HG03045 (cell line): ENCODE data around the gene RBP2.
"Not testable (repeated sequence)": the region's sequence is repeated elsewhere in the genome, so short reads cannot be mapped to it uniquely, and the experiment has no call there.

Source experiments
- ATAC-seq: cut with Tn5 transposase; IDR thresholded peaks from one replicate; pipeline ENCODE4 v1.9.1; 2021; ENCODE audit warnings: mild to moderate bottlenecking, moderate library complexity; ENCODE audit not compliant: unreplicated experiment

The RBP2 gene

DNA sequence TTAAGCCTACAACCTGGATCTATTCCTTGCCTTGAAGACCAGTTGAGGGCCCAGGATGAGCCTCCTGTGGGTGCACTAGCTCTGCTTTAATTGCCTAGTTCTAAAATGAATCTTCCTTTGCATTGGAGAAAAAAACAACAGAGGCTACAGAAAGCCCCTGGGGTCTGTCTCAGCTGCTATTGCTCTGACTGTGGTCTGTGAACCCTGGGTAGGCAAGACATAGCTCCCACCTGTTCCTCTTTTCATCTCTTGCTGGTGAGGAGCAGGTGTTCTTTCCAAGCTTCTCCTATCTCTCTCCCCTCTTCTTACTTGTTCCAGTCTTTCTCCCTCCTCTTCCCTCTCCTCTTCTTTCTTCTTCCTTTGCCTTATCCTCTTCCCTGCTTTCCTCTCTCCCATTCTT, 28.8 kb downstream of the RBP2 start:
- no peak for ATAC-seq

DNA sequence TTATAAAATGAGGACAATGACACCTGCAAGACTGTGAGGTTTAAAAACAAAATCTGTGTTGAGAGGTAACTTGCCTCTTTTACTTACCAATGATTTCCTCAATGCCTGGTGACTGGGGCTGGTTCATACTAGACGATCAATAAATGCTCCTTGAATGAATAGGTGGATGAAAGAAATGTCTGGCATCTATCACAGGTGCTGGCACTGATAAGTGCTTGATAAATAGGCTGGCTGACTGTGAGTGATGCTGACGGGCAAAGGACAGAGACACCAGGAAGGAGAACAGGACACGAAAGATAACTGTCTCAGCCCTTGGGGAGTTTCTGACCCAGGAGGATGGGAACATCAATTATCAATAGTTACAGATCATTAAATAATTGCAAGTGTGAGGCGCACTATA, 31.9 kb downstream of the RBP2 start:
- no peak for ATAC-seq

DNA sequence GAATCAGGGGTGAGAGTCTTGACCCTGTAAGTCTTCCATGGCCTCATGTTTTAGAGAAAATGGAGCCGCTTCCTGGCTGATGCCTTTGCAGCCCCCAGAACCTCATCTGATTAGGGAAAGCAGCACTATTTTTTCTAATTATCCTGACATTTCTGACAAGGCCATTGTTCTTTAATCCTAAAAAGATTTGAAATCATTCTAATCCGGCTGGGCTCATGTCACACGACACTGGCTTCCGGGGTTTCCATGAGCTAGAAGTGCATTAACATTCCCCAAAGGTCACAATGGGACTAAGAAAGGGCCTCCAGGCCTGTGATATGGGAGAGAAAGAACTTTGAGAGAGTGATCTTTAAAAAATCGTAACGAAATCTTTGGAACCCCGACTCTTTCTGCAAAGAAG, 33.1 kb downstream of the RBP2 start:
- ATAC-seq = no peak

DNA sequence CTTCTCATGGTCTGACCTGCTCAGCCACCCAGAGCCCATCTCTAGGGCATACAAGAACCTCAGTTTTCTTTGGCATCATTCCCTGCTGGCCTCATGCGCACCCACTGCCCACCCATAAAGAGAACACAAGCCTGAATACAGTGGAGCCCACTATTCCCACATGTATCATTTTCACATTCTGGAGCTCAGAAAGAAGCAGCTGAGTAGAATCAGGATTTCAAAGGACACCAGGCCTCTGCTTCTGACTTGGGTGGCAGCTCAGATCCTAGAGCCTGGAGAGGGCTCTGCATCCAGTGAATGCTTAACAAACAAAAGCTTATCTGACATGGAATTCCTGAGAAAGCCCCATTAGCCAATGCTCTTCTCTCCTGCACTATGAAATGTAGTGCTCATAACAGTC, 34.7 kb downstream of the RBP2 start:
- no peak for ATAC-seq

DNA sequence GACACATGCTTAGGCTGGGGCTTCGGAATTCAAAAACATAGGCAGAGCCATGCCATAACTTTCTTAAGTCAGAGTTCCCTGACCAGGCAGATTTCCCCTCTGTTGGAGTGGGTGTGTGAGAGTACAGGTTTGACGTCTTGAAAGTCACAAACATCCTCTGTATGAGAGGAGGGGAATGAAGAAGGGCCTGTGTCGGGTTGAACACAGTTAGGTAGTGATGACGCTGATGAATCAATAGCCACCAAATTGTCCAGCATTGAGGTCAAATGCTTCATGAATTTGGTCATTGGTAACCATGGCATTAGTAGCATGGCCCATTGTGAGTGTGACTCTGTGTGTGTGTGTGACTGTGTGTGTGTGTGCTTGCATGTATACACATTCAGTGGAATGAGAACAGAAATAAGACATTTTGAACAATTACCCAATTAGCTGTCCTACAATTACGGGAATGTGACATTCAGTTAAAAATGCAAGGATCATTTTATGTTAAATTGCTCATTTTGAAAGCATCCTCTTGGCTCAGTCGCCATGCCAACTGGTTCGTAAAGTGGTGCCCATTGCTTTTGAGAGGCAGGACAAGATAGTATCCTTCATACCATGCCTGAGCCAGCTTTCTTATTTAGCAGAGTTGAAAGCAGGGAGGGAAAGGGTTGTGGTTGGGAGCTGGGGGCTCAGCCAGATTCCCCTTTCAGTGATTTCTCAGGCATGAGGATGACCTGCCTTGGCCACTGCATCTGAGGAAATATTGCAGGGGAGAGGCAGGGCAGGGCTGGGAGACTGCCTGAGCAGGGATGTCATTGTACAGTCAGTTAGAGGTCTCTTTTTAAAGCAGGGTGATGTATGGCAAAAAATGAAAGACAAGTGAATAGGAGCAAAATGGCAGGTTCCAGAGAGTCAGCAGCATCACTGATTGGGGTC, 35.4 kb downstream of the RBP2 start:
- ATAC-seq = no peak

DNA sequence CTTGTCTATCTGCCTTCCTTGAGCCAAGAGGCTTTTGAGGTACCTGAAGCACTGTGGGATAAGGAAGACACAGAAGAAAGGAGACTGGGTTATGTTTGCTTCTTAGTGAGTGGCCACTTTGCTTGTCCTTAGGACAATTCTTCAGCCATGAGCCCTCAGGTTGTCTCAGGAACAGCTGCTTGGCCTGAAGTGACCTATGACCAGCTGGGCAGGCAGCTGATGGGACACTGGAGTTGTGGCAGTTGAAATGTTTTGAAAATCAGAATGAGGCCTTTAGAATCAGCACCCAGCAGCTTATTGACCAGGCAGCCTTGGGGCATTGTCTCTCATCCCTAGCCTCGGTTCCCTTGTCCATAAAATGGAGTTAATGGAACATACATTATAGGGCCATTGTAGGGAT, 37.0 kb downstream of the RBP2 start:
- no peak for ATAC-seq

DNA sequence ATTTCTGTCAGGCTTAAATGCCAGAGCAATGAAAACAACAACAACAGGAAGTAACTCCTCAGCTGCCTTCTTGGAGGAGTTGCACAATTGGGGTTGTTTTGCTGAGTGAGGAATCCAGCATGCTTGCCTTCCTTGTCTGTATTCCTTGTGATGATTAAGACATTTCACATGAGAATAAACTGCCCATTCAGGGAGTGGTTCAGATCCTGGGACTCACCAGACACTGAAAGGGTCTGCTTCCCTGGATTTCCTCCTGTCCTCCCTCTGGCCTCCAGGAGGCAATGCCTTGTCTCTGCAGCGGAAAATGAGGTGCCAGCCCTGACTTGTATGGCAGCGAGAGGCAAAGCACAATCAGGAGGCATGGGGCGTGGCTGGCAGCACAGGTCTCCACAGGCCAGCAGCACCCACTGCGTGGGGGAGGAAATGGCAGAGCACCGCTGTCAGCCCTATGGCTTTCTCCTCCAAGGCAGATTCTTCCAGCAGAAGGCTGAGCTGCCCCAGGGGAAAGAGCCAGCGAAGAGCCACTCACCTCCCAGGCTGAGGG, 41.5 kb downstream of the RBP2 start:
- ATAC-seq = no peak

DNA sequence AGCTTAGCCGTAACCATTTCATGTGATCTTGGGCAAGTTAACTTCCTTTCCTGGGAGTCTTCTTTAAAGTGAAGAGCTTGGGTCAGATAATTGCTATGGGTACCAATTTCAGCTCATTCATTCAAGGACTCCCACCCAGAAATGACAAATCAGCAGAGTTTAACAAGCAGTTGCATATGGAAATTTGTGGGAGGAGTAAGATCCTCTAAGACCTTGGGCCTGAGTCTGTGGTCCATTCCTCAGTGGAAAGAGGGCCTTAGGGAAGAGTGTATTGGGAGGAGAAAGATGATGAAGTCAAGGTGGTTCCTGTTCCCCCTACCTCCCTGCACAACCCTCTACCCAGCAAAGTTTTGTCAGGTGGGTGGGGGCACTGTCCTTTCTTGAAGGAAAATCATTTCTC, 42.1 kb downstream of the RBP2 start:
- ATAC-seq = no peak

DNA sequence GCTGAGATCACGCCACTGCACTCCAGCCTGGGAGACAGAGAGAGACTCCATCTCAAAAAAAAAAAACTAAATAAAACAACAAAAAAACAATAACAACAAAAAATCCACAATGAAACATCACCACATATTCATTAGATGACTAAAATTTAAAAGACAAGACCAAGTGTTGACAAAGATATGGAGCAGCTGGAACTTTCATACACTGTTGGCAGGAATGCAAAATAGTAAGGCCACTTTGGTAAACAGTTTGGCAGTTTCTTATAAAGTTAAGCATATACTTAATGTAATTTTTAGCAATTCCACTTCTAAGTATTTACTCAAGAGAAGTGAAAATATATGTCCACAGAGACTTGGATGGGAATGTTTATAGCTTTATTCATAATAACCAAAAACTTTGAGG, 43.2 kb downstream of the RBP2 start:
- no peak for ATAC-seq

DNA sequence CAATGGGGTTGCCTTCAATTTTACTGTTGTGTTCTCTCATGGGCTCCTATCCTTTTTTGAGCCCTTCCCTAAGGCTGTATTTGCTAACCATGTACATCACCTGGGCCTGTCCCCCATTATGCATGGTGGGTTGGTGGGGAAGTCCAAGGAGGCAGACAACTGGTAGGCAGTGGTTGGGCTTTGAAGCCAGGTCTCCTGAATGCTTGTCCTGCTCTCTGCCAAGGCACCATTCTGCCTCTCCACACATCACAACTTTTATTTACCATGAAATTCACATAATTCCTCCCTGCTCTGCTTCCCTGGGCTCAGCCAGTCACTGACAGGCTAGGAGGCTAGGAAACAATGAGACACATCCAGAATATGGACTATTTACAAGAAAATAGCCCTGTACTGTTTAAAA, 45.8 kb downstream of the RBP2 start:
- no peak for ATAC-seq

DNA sequence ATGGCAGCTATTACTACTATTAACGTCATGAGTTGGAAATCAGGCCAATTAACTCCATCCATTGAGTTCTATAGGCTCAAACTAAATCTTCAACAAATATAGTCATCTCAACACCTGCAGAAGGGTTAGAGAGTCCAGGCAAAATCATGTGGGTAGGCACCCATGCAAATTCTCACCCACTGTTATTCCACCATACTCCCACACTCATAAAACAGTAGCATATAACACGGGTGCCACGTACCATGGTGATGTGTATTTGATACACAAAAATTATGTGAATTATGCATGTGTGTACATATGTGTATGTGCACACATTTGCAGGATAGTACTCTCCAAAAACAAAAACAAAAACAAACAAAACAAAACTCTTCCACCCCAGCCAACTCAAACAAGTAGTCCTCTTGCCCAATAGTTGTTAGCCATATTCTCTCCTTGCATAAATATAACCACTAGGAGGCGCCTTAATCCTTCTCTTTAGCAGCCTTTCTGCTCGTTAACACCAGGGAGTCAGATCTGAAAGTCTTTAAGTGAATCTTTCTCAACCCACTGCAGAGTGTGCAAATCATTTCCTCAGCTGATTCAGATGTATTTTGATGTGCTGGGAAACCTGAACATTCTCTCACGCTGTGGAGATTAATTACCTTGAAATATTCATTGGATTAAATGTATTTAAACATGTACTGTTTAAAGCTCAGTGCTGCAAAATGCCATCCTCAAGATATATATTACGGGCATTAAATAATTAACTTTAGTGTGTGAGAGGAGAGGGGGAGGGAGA, 48.8 kb downstream of the RBP2 start:
- no peak for ATAC-seq

DNA sequence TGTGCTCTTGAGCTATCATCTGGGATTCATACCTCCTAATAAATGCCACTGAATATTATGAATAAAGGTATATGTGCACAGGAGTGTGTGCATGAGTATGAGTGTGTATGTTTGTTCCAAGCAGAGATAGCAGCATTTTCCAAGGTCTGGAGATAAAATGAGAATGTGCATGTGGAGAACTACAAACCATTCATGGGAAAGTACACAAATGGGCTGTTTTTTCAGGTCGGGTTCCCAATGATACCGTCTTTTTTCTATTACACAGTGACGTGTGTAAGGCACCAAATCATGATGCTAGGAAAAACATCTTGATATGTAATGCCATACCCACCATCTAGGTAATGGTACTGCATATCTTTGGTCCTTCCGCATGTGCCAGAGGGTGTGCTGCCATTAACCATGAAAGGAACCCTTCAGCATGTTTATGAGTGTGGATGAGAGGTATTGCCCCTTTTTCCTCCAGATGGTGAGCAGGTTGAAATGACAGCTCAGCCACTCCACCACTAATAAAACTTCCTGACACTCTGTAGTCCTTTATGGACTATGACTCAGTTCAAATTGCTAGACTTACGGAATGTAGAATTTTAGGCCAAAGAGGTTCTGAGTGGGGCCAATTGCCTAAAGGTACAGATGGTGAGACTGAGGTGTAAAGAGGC, 50.4 kb downstream of the RBP2 start:
- ATAC-seq = no peak

DNA sequence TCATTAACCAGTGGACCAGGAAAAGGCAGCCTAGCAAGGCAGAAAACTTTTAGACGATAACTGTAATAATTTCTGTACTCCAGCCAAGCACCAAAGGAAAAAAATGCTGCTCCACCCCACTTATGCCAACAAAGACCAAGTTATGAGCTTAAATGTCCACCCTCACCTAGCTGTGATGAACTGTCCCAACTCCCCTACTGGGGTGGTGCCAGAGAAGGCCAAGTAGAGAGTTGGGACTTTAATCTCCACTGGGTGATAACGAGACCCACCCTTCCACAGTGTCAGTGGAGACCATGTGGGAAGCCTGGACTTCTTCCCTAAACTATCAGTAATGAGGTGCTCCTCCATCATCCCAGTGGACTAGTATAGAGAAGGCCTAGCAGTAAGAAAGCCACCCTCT, 53.1 kb downstream of the RBP2 start:
- ATAC-seq = no peak

DNA sequence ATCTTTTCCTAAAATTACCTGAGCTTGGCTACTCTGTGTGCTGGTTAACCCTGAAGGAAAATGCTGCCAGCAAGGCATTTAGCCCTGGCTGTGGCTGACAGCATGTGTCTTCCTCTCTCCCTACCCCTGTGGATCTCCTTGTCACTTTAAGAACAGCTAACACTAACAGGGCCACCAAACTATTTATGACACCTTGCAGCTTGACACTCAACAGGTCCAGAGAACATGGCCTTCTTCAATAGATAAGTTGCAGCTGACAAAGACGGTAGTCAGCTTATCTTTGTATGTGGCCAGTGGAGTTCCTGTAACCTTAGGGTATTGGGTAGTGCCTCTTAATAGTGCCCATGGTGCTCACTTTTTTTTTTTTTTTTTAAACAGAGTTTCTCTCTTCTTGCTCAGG, 54.9 kb downstream of the RBP2 start:
- no peak for ATAC-seq

DNA sequence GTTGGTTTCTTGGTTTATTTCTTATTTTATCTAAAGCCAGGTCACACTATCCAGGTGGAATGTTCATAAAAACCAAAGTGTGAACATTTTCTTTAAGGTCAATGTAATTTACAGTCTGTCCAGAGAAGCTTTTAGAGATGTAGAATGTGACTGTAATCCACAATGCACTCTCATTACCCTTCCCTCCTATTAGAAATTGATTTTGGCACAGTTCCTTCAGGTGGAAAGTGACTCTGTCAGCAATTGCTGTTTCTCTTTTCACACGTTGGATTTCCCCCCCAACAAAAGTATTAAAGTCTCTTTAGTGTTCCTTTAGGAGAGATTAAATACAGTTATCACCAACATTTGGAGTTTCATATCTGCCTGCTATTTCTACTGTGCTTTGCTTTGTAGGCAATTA, 55.3 kb downstream of the RBP2 start:
- no peak for ATAC-seq

DNA sequence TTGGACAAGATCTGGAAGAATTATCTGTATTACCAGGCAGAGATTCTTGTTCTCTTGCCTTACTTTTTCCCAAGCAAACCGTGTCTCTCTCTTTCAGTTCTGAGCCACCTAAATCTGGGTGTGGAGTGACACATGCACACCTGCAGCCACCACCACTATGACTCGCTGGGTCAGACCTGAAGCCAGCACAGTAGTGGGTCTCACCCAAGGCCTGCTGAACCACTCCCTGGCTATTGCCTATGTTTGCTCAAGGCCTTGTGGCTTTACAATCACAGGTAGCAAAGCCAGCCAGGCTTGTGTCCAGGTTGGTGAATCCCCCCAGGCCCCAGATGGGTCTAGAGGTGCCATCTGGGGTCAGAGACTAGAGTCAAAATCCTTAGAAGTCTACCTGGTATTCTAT, 58.2 kb downstream of the RBP2 start:
- no peak for ATAC-seq

DNA sequence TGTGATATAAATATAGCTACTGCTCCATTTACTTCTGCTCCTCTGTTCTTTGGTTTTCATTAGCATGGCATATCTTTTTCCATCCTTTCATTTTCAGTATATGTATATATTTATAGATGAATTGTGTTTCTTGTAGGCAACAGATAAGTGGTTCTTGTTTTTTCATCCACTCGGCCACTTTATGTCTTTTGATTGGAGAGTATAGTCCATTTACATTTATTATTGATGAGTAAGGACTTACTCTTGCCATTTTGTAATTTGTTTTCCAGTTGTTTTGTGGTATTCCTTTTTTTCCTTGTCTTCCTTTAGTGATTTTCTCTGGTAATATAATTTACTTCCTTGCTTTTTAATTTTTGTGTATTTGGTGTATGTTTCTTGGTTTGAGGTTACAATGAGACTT, 60.0 kb downstream of the RBP2 start:
- ATAC-seq = no peak

DNA sequence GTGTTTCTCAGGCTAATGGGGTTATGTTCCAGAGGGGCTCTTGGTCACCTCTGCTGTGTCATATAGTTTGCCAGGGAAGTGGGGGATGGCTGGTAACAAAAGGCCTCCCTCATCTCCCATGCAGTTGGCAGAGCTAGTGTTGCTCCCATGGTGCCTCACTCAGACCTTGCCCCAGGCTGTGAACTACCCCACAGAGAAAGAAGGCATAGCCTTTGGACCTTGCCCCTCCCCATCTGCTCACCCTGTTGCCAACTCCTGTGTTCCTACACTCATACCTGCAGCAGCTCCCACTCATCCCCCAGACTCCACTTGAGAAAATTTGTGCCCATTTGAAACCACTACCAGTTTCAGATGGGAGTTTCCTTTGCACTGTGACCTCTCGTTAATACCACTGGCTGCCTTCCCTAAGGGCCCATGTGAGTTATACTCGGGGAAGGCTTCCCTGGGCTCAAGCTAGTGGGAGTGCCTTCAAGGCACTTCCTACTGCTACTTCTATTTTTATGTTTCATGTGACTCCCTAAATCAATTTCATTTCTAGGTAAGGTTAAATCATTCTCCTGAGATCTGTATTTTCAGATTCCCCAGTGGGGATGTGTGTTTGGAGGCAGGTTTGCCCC, 61.6 kb downstream of the RBP2 start:
- ATAC-seq = no peak

DNA sequence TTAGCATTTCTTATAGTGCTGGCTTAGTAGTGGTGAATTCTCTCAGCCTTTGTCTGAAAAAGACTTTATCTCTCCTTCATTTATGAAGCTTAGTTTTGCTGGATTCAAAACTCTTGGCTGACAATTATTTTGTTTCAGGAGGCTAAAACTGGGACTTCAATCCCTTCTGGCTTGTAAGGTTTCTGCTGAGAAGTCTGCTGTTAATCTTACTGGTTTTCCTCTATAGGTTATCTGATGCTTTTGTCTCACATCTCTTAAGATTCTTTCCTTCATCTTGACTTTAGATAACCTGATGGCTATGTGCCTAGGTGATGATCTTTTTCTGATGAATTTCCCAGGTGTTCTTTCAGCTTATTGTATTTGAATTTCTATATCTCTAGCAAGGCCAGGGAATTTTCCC, 63.4 kb downstream of the RBP2 start:
- ATAC-seq = not testable (repeated sequence)
